HG03060 (cell line): ENCODE results near the gene TM4SF4.

Experiments
- ATAC-seq: cut with Tn5 transposase; IDR thresholded peaks from one replicate; pipeline ENCODE4 v1.9.1; 2021; ENCODE audit warnings: low read depth, moderate number of reproducible peaks; ENCODE audit not compliant: unreplicated experiment

Gene TM4SF4

DNA sequence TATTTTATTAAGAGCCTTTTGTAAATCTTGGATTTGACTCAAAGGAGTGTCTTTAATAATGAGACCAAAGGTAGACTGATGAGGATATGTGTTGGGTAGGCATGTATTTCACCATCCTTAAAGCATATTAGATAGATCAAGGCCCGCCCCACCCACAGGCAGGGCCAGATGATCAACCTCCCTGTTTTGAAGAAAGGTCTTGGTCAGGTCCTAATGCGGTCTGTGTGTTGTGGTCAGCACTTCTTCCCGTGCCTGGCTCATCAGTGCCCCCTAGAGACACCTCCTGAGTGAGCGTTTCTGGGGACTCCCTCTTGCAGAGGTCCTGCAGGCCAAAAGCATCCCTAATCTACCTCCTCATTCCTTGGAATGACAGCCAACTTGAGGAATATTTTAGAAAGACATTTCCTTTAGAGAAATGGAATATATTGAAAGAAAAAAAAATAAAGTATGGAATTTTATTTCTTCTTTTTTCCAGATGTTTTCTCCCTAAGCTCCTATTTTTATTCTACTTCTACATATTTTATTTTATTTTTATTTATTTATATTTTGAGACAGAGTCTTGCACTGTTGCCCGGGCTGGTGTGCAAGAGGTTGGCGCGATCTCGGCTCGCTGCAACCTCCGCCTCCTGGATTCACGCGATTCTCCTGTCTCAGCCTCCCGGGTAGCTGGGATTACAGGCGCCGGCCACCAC lies 6.0 kb downstream of the TM4SF4 start:
- peak; percentile 71 for ATAC-seq

GRCh38 chr3:149481056-149481455 lies 6.6 kb downstream of the TM4SF4 start:
- ATAC-seq, result no peak

- ATAC-seq, result no peak
Measured at GRCh38 chr3:149481491-149481890, 7.0 kb downstream of the TM4SF4 start.

DNA sequence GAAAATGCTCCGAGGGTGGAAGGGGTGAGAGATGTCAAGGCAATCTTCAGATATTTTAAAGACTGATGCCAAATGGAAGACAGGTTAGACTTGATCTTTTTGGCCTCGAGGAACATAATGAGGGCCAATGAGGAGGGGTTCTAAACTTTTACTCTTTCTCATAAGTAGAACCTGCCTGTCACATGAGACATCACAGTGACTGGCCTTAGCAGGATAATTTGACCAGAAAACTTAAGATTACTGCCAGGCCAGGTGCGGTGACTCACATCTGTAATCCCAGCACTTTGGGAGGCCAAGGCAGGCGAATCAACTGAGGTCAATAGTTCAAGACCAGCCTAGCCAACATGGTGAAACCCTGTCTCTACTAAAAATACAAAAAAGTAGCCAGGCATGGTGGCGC lies 12.2 kb downstream of the TM4SF4 start:
- ATAC-seq, result no peak

GRCh38 chr3:149487598-149488197 lies 13.2 kb downstream of the TM4SF4 start:
- ATAC-seq, result no peak

GRCh38 chr3:149489060-149489690 lies 14.7 kb downstream of the TM4SF4 start:
- no peak for ATAC-seq

DNA sequence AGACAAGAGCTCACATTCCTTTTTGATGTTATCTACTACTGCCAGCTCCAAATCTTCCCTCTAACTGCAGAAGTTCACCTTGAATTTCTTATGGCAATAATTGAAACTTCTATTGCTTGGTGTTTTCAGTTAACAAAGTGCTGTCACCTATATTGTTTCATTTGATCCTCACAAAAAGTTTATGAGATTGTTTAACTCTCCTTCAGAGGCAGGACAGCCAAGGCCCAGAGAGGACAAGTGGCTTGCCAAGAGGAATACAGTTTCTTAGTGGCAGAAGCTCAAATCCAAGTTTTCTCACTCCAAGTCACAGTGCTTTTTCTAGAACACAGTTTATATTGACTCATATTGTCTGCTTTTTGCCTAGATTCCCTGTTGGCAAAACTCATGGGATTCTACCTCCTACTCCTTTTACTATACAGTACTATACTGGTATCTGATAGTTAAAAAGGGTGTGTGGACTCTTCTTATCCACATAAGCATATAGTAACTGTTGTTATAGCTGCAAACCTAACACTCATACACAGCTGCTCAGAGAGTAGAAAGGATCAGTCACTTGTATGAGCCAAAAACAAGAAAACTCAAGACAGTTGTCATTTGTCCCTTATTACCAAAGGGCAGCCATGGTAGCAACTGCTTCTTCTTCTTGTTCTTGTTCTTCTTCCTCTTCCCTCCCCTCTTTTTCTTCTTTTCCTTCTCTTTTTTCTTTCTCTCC lies 15.9 kb downstream of the TM4SF4 start:
- no peak for ATAC-seq

DNA sequence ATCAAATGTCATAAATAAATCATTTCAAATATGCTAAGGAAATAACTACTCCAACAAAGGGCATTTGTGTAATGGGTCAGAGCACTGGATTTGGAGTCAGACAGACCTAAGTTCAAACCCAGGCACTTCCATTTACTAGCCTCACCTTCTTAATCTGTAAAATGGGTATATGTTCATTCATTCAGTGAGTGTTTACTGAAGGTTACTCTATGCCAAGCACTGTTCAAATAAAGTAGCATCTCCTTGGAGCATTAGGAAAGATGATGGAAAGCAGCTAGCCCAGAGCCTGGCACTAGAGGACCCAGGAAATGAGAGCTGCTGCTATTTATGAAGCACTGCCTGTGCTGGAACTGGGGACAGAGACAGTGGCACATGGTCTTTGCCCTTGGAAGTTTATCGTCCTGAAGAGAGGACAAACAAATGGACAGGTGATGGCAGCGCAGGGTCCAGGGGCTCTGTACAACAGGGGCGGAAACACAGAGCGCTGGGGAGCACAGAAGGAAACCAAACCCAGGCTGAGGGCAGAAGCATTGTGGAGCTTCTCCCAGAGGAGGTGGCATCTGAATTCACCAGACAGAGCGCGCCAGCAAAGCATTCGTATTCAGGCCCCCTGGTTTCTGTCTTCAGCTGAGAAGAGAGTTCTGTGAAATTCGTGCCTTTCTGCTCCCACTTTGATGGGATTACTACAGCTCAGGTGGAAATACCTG lies 19.0 kb downstream of the TM4SF4 start:
- ATAC-seq, result no peak

- no peak for ATAC-seq
Measured at GRCh38 chr3:149494022-149494758, 19.7 kb downstream of the TM4SF4 start.

DNA sequence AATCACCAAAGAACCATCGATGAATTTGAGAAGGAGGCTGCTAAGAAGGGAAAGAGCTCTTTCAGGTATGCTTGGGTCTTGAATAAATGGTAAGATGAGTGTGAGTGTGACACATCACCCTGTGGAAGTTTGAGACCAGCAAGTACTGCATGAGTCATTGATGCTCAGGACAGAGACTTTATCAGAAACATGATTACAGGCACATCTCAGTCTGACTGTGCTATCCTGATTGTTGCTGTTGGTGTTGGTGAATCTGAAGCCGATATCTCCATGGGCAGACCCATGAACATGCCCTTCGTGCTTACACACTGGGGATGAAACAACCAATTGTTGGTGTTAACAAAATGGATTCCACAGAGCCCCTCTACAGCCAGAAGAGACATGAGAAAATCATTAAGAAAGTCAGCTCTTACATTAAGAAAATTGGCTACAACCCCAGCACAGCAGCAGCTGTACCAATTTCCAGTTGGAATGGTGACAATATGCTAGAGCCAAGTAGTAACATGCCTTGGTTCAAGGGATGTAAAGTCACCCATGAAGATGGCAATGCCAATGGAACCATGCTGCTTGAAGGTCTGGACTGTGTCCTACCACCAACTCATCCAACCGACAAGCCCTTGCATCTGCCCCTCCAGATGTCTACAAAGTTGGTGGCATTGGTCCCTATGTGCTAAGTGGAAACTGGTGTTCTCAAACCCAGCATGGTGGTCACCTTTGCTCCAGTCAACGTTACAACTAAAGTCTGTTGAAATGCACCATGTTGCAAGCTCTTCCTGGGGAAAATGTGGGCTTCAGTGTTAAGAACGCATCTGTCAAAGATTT lies 20.5 kb downstream of the TM4SF4 start:
- ATAC-seq, result no peak

GRCh38 chr3:149495581-149496125 lies 21.2 kb downstream of the TM4SF4 start:
- no peak for ATAC-seq

GRCh38 chr3:149496891-149497290 lies 22.4 kb downstream of the TM4SF4 start:
- no peak for ATAC-seq

DNA sequence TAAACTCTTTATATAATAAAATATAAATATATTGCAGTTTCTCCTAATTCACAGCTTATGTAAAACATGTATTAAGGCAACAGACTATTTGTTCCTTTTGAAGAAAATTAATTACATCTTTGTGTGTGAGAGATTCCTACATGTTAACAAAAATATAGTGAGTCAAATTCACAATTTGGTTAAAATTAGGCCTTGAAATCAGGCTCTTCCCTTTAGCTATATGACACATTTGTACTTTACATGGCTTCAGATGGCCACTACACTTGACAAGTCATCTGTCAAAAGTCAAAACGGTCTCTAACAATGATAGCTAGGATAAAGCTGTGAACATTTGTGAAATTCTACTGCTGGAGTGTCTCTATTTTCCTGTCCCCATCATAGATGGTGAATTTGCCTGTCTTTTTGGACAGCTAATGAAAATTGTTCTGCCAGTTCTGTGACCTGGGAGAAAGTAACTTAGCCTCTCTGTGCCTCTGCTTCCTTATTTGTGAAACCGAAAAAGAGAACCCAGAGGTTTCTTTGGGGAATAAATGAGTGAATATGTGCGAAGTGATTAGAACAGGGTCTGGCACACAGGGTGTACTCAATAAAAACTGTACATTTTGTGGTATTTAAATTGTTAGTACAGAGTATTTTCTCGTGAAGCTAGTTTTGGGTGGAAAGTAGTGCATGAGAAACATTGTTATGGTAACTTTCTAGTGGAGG lies 23.6 kb downstream of the TM4SF4 start:
- no peak for ATAC-seq

- ATAC-seq, result no peak
Measured at GRCh38 chr3:149501524-149501923, 27.0 kb downstream of the TM4SF4 start.

- no peak for ATAC-seq
Measured at GRCh38 chr3:149502438-149502837, 27.9 kb downstream of the TM4SF4 start.

DNA sequence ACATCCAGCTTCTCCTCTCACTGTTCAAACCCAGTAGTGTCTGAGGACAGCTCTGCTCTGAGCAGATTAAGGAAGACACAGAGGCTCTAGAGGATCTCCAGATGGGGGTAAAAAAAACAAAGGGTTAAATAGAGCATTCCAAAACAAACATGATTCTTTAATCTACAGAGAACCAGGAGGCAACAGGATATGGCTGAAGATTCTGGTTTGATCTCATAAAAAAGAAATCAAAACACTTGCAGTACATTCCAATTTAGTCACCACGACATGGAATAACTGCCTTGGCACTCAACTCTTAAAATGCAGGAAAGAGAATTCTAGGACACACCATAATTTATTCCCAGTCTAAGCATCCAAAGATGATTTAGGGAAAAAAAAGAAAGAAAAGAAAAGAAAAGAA lies 32.0 kb downstream of the TM4SF4 start:
- no peak for ATAC-seq

DNA sequence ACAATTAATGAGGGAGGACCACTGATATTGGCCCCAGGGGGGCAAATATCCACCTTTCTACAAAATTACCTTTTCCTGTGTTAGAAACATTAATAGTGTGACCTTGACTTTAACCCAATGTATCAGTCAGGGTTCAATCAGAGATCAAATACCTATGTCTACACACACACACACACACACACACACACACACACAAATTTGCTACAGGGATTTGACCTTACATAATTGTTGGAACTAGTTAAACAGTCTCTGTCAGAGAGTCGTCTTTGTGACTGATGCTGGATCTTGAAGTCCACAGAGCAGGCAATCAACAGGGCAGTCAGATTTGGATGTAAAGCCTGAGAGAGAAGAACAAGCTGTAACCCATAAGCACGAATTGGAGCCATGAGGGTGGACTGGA lies 32.5 kb downstream of the TM4SF4 start:
- no peak for ATAC-seq
